NCI-H748 (cell line): ENCODE results near the gene RBPMS2.
"Not testable (repeated sequence)": the region's sequence is repeated elsewhere in the genome, so short reads cannot be mapped to it uniquely, and the experiment has no call there.

Experiments
- DNase-seq: peaks from one replicate; lab custom pipeline; 2025; ENCODE audit not compliant: unreplicated experiment; lab: John Stamatoyannopoulos, UW

The RBPMS2 gene

GRCh38 chr15:64775551-64776401 is at the start of gene RBPMS2:
Gene RBPMS2 (minus strand): TSS chr15:64775589. CDS start chr15:64775319, 270 bp downstream.
- DNase-seq = peak; percentile 25

- peak; percentile 35 for DNase-seq
These were observed 49.6 kb upstream of the RBPMS2 start for GRCh38 chr15:64824929-64825430.

GRCh38 chr15:64816452-64816851 is 41.1 kb upstream of the RBPMS2 start:
- no peak for DNase-seq

- not testable (repeated sequence) for DNase-seq
These were observed 39.6 kb upstream of the RBPMS2 start for GRCh38 chr15:64814965-64815364.

- DNase-seq = not testable (repeated sequence)
These were observed 38.9 kb upstream of the RBPMS2 start for GRCh38 chr15:64814283-64814682.

- DNase-seq = no peak
These were observed 37.7 kb upstream of the RBPMS2 start for GRCh38 chr15:64813075-64813474.

GRCh38 chr15:64810497-64811326 is 35.3 kb upstream of the RBPMS2 start:
- DNase-seq = no peak

- DNase-seq = peak; percentile 57
These were observed 34.5 kb upstream of the RBPMS2 start for GRCh38 chr15:64809649-64810496.

- DNase-seq = no peak
These were observed 33.5 kb upstream of the RBPMS2 start for GRCh38 chr15:64808785-64809453.

GRCh38 chr15:64807751-64808222 is 32.4 kb upstream of the RBPMS2 start:
- no peak for DNase-seq

- DNase-seq = no peak
These were observed 31.8 kb upstream of the RBPMS2 start for GRCh38 chr15:64807051-64807749.

GRCh38 chr15:64806509-64806908 is 31.1 kb upstream of the RBPMS2 start:
- no peak for DNase-seq

- no peak for DNase-seq
These were observed 29.2 kb upstream of the RBPMS2 start for GRCh38 chr15:64804619-64805018.

- no peak for DNase-seq
These were observed 28.1 kb upstream of the RBPMS2 start for GRCh38 chr15:64803526-64803925.

GRCh38 chr15:64800476-64800875 is 25.1 kb upstream of the RBPMS2 start:
- no peak for DNase-seq

GRCh38 chr15:64798905-64799304 is 23.5 kb upstream of the RBPMS2 start:
- not testable (repeated sequence) for DNase-seq

- not testable (repeated sequence) for DNase-seq
These were observed 20.5 kb upstream of the RBPMS2 start for GRCh38 chr15:64795921-64796320.

- not testable (repeated sequence) for DNase-seq
These were observed 19.9 kb upstream of the RBPMS2 start for GRCh38 chr15:64795299-64795698.

- peak; percentile 7 for DNase-seq
These were observed 16.9 kb upstream of the RBPMS2 start for GRCh38 chr15:64792282-64792681.
